ENCODE measurements around the gene ENPP6.

The ENPP6 gene

GRCh38 chr4:184156163-184156920, 61.3 kb downstream of the ENPP6 start:
- TF ChIP-seq CTCF (IDR thresholded peaks at IDR 0.05; ENCODE audit: low read depth, low read length) = no peak
- H3K4me3 ChIP-seq (ENCODE audit: low read depth, low read length) = no peak overlapping the region

- TF ChIP-seq CTCF (IDR thresholded peaks at IDR 0.05; ENCODE audit: low read depth, low read length) = no peak
- H3K4me3 ChIP-seq (ENCODE audit: low read depth, low read length) = no peak overlapping the region
Observed at GRCh38 chr4:184154199-184154598, 63.5 kb downstream of the ENPP6 start.

GRCh38 chr4:184153781-184154180, 63.9 kb downstream of the ENPP6 start:
- TF ChIP-seq CTCF (IDR thresholded peaks at IDR 0.05; ENCODE audit: low read depth, low read length) = no peak
- H3K4me3 ChIP-seq (ENCODE audit: low read depth, low read length) = no peak overlapping the region

GRCh38 chr4:184151988-184152485, 65.6 kb downstream of the ENPP6 start:
- H3K4me3 ChIP-seq (ENCODE audit: low read depth, low read length) = no peak overlapping the region
- no peak for TF ChIP-seq CTCF (IDR thresholded peaks at IDR 0.05; ENCODE audit: low read depth, low read length)

GRCh38 chr4:184150102-184150839, 67.4 kb downstream of the ENPP6 start:
- no peak for TF ChIP-seq CTCF (IDR thresholded peaks at IDR 0.05; ENCODE audit: low read depth, low read length)
- no peak overlapping the region for H3K4me3 ChIP-seq (ENCODE audit: low read depth, low read length)

GRCh38 chr4:184148738-184149637, 68.7 kb downstream of the ENPP6 start:
- H3K4me3 ChIP-seq (ENCODE audit: low read depth, low read length) = no peak overlapping the region
- no peak for TF ChIP-seq CTCF (IDR thresholded peaks at IDR 0.05; ENCODE audit: low read depth, low read length)
